ENCODE results near the gene CCL4.

Gene CCL4

GRCh38 chr17:36152639-36153120, 49.1 kb downstream of the CCL4 start:
- no peaks in the 10 kb centered on the region for H3K4me1 ChIP-seq (ENCODE audit: insufficient read depth, low read length, poor library complexity, severe bottlenecking)
- H3K9me3 ChIP-seq (ENCODE audit: insufficient read depth, low read depth, low read length), result no peaks in the 10 kb centered on the region
- H3F3A ChIP-seq (ENCODE audit: low read depth), result no peaks in the 10 kb centered on the region
- no peaks in the 10 kb centered on the region for H4K20me1 ChIP-seq (ENCODE audit: insufficient read depth, low read length, poor library complexity, severe bottlenecking)
- no peaks in the 10 kb centered on the region for H3K27me3 ChIP-seq (ENCODE audit: insufficient read depth, low read length, poor library complexity, severe bottlenecking)
- H3K9ac ChIP-seq (ENCODE audit: low read depth, low read length, poor library complexity, severe bottlenecking), result no peak overlapping the region
- TF ChIP-seq EZH2phosphoT487 (IDR thresholded peaks at IDR 0.05; ENCODE audit: borderline replicate concordance), result no peak
- TF ChIP-seq CTCF (conservative IDR thresholded peaks at IDR 0.05; ENCODE audit: low read length), result no peak
- no peak overlapping the region for H3K4me3 ChIP-seq (ENCODE audit: low read length, poor library complexity, severe bottlenecking)
- no peaks in the 10 kb centered on the region for H3K36me3 ChIP-seq (ENCODE audit: insufficient read depth, low read length)
- no peak overlapping the region for H3K4me2 ChIP-seq (ENCODE audit: low read depth, low read length, poor library complexity, severe bottlenecking)
- no peak overlapping the region for H2AFZ ChIP-seq (ENCODE audit: low read length)
- no peaks in the 10 kb centered on the region for H3K9me2 ChIP-seq (replicated peaks; ENCODE audit: low read depth, low read length)
- H3K79me2 ChIP-seq (ENCODE audit: insufficient read depth, low read length), result no peaks in the 10 kb centered on the region

- no peaks in the 10 kb centered on the region for H3K27me3 ChIP-seq (ENCODE audit: insufficient read depth, low read length, poor library complexity, severe bottlenecking)
- no peak overlapping the region for H3K9ac ChIP-seq (ENCODE audit: low read depth, low read length, poor library complexity, severe bottlenecking)
- no peaks in the 10 kb centered on the region for H3K9me3 ChIP-seq (ENCODE audit: insufficient read depth, low read depth, low read length)
- H3K4me2 ChIP-seq (ENCODE audit: low read depth, low read length, poor library complexity, severe bottlenecking), result no peak overlapping the region
- H3K79me2 ChIP-seq (ENCODE audit: insufficient read depth, low read length), result no peaks in the 10 kb centered on the region
- TF ChIP-seq CTCF (conservative IDR thresholded peaks at IDR 0.05; ENCODE audit: low read length), result no peak
- TF ChIP-seq EZH2phosphoT487 (IDR thresholded peaks at IDR 0.05; ENCODE audit: borderline replicate concordance), result no peak
- no peaks in the 10 kb centered on the region for H3K9me2 ChIP-seq (replicated peaks; ENCODE audit: low read depth, low read length)
- no peaks in the 10 kb centered on the region for H3K36me3 ChIP-seq (ENCODE audit: insufficient read depth, low read length)
- no peak overlapping the region for H2AFZ ChIP-seq (ENCODE audit: low read length)
- H4K20me1 ChIP-seq (ENCODE audit: insufficient read depth, low read length, poor library complexity, severe bottlenecking), result no peaks in the 10 kb centered on the region
- no peaks in the 10 kb centered on the region for H3F3A ChIP-seq (ENCODE audit: low read depth)
- H3K4me3 ChIP-seq (ENCODE audit: low read length, poor library complexity, severe bottlenecking), result no peak overlapping the region
- H3K4me1 ChIP-seq (ENCODE audit: insufficient read depth, low read length, poor library complexity, severe bottlenecking), result no peaks in the 10 kb centered on the region
These were observed 50.4 kb downstream of the CCL4 start for GRCh38 chr17:36153895-36154610.
